IMR-90 (cell line): ENCODE measurements around the gene NF1. TPM values are rescaled to one million over a fixed set of nuclear protein-coding genes. Genes with fewer than 3 reads are reported as not detected.

Experiments used
- ATAC-seq: fragments of 200-7000 bp; cut with Tn5 transposase; 2 replicates; pipeline ENCODE4 v1.9.1; 2020; ENCODE audit warnings: low read depth, mild to moderate bottlenecking, moderate library complexity
- BruUV-seq: library from RNA; stranded (reverse); fragments of 400-500 nt; replicated peaks from 2 replicates; lab custom pipeline; 2021; lab: Mats Ljungman, UMichigan
- CTCF ChIA-PET: fragments of 300-600 bp; formaldehyde crosslinking; extraction: SDS; loops from one replicate; lab custom pipeline; 2021; ENCODE audit warnings: antibody characterized with exemption; lab: Yijun Ruan, JAX
- POLR2A ChIA-PET: fragments of 300-600 bp; sonication (Branson Sonifier 250); formaldehyde crosslinking; loops from one replicate; lab custom pipeline; 2022; ENCODE audit warnings: antibody characterized with exemption; ENCODE audit not compliant: unreplicated experiment; lab: Charles Lee
- DNase-seq: peaks from one replicate; pipeline ENCODE4 v3.0.0; 2013
- H2AFZ ChIP-seq: replicated peaks from 2 replicates; pipeline ENCODE3; 2013; ENCODE audit warnings: low read length, mild to moderate bottlenecking; ENCODE audit not compliant: poor library complexity
- H2AK5ac ChIP-seq: 2 replicates; pipeline ENCODE4 v1.6.1; 2013; ENCODE audit warnings: low read depth, low read length, inconsistent platforms
- H2AK9ac ChIP-seq: replicated peaks from 2 replicates; pipeline ENCODE3; 2013; ENCODE audit warnings: mild to moderate bottlenecking, low read depth, low read length, moderate library complexity; ENCODE audit not compliant: poor library complexity
- H2BK120ac ChIP-seq: 2 replicates; pipeline ENCODE4 v1.6.1; 2013; ENCODE audit warnings: low read depth, low read length, inconsistent platforms
- H2BK15ac ChIP-seq: 3 replicates; pipeline ENCODE4 v1.6.1; 2013; ENCODE audit warnings: low read depth, low read length, inconsistent platforms
- H2BK20ac ChIP-seq: 2 replicates; pipeline ENCODE4 v1.6.1; 2013; ENCODE audit warnings: low read depth, mild to moderate bottlenecking, inconsistent platforms, low read length, moderate library complexity
- H2BK5ac ChIP-seq: 2 replicates; pipeline ENCODE4 v1.6.1; 2013; ENCODE audit warnings: mild to moderate bottlenecking, low read depth, low read length, inconsistent platforms; ENCODE audit not compliant: poor library complexity, severe bottlenecking
- H3K14ac ChIP-seq: replicated peaks from 2 replicates; pipeline ENCODE4 v1.6.1; 2013; ENCODE audit warnings: low read depth, low read length, inconsistent platforms
- H3K18ac ChIP-seq: 2 replicates; pipeline ENCODE4 v1.6.1; 2013; ENCODE audit warnings: low read depth, low read length, control low read depth
- H3K23ac ChIP-seq: 2 replicates; pipeline ENCODE4 v1.6.1; 2013; ENCODE audit warnings: low read depth, low read length, inconsistent platforms
- H3K27ac ChIP-seq: 2 replicates; pipeline ENCODE4 v1.5.1; 2013; ENCODE audit warnings: mild to moderate bottlenecking, control low read depth, low read length; ENCODE audit not compliant: insufficient read depth
- H3K27me3 ChIP-seq: 2 replicates; pipeline ENCODE4 v1.6.1; 2013; ENCODE audit warnings: low read length; ENCODE audit not compliant: control insufficient read depth, insufficient read depth
- H3K36me3 ChIP-seq: 2 replicates; pipeline ENCODE4 v1.6.1; 2013; ENCODE audit warnings: low read length, mixed read lengths; ENCODE audit not compliant: control insufficient read depth, insufficient read depth
- H3K4ac ChIP-seq: 2 replicates; pipeline ENCODE4 v1.6.1; 2013; ENCODE audit warnings: low read depth, low read length, inconsistent platforms
- H3K4me1 ChIP-seq: 2 replicates; pipeline ENCODE4 v1.6.1; 2013; ENCODE audit warnings: low read length, mixed read lengths; ENCODE audit not compliant: control insufficient read depth, insufficient read depth
- H3K4me2 ChIP-seq: 2 replicates; pipeline ENCODE4 v1.6.1; 2013; ENCODE audit warnings: low read depth, mild to moderate bottlenecking, control low read depth, low read length, moderate library complexity
- H3K4me3 ChIP-seq: 2 replicates; pipeline ENCODE4 v1.5.1; 2013; ENCODE audit warnings: low read depth, mild to moderate bottlenecking, control low read depth, low read length, moderate library complexity; ENCODE audit not compliant: insufficient read depth
- H3K56ac ChIP-seq: 2 replicates; pipeline ENCODE4 v1.6.1; 2013; ENCODE audit warnings: low read length, inconsistent platforms; ENCODE audit not compliant: insufficient read depth; ENCODE audit errors: extremely low read depth
- H3K79me1 ChIP-seq, 2 experiments: 2 replicates each; pipeline ENCODE4 v1.6.1; 2013; ENCODE audit warnings: low read length in 2 of 2, inconsistent platforms in 1 of 2, low read depth in 1 of 2
- H3K9ac ChIP-seq: 2 replicates; pipeline ENCODE4 v1.6.1; 2013; ENCODE audit warnings: low read depth, low read length, control low read depth
- H3K9me1 ChIP-seq: 2 replicates; pipeline ENCODE4 v1.6.1; 2013; ENCODE audit warnings: low read length, inconsistent platforms; ENCODE audit not compliant: insufficient read depth
- H3K9me3 ChIP-seq: 2 replicates; pipeline ENCODE4 v1.6.1; 2013; ENCODE audit warnings: low read length; ENCODE audit not compliant: control insufficient read depth, insufficient read depth
- H4K20me1 ChIP-seq: 2 replicates; pipeline ENCODE4 v1.6.1; 2013; ENCODE audit warnings: low read length, inconsistent platforms; ENCODE audit not compliant: insufficient read depth
- H4K5ac ChIP-seq: 2 replicates; pipeline ENCODE4 v1.6.1; 2013; ENCODE audit warnings: mild to moderate bottlenecking, low read depth, low read length, control low read depth
- H4K8ac ChIP-seq, 2 experiments: 2 replicates each; pipeline ENCODE4 v1.6.1; 2013; ENCODE audit warnings: low read depth in 2 of 2, low read length in 2 of 2, control low read depth in 1 of 2, inconsistent platforms in 1 of 2
- H4K91ac ChIP-seq: 2 replicates; pipeline ENCODE4 v1.6.1; 2013; ENCODE audit warnings: low read depth, low read length, inconsistent platforms; ENCODE audit not compliant: insufficient read depth
- MXI1 ChIP-seq: IDR thresholded peaks from 2 replicates; pipeline ENCODE4 v1.6.1; 2012; ENCODE audit warnings: low read depth, mild to moderate bottlenecking, low read length, moderate library complexity, borderline replicate concordance
- POLR2A ChIP-seq: IDR thresholded peaks from 2 replicates; pipeline ENCODE4 v1.6.1; 2012; ENCODE audit warnings: mild to moderate bottlenecking, low read depth, low read length
- RCOR1 ChIP-seq: IDR thresholded peaks from 2 replicates; pipeline ENCODE4 v1.6.1; 2012; ENCODE audit warnings: mild to moderate bottlenecking, low read length, improper control_type of control experiment; ENCODE audit not compliant: insufficient replicate concordance
- RFX5 ChIP-seq: IDR thresholded peaks from 2 replicates; pipeline ENCODE4 v1.8.0; 2012; ENCODE audit warnings: low read depth, mild to moderate bottlenecking, low read length, moderate library complexity
- SMC3 ChIP-seq: fragments of 150-350 bp; IDR thresholded peaks from 2 replicates; pipeline ENCODE4 v1.6.1; 2016; ENCODE audit warnings: low read depth, mild to moderate bottlenecking, antibody characterized with exemption, low read length, moderate library complexity
- WGBS, 2 experiments: methylation state at CpG; one replicate each; pipeline versions ENCODE4 v1.1.5 to v1.1.7; 2013; ENCODE audit warnings: missing lambda C conversion rate in 2 of 2; ENCODE audit not compliant: insufficient read length in 1 of 2; ENCODE audit errors: extremely low coverage in 2 of 2; 5-methylcytosine and 5-hydroxymethylcytosine counted together
- dilution Hi-C: fragments of 300-500 bp; cut with HindIII; formaldehyde crosslinking; loops from one replicate; pipeline ENCODE4 v1.14.3; 2018; ENCODE audit warnings: low sequenced_read_pairs; ENCODE audit not compliant: unreplicated experiment
- in situ Hi-C: fragments of 300-500 bp; cut with MboI; formaldehyde crosslinking; loops from 3 replicates; pipeline ENCODE4 v1.14.3; 2019; ENCODE audit warnings: low sequenced_read_pairs, inconsistent platforms, mixed read lengths
- intact Hi-C: fragments of 100-400 bp; cut with micrococcal nuclease; formaldehyde crosslinking; loops from 2 replicates; pipeline ENCODE4 v1.10.0; 2022
- polyA plus RNA-seq, 3 experiments: library from polyadenylated mRNA; depleted of rRNA; stranded (reverse); fragments of >200 nt; gene quantifications; 2 replicates each; pipeline ENCODE4 v1.2.3, GENCODE V29; 2012; ENCODE audit warnings: low replicate concordance in 1 of 3
- total RNA-seq: library from RNA; depleted of rRNA; stranded (reverse); fragments of >200 nt; gene quantifications from 2 replicates; pipeline ENCODE4 v1.2.3, GENCODE V29; 2012
- TF ChIP-seq, protein P1 (sequence below): fragments of 150-350 bp; IDR thresholded peaks from 2 replicates; pipeline ENCODE4 v1.6.1; 2017; ENCODE audit warnings: mild to moderate bottlenecking, antibody characterized with exemption, low read length, low read depth

NF1 gene
- total and polyA plus RNA-seq, 2 of the 4 experiments (the other 2 are of a cell fraction) = 17.9 to 48.6 TPM

DNA sequence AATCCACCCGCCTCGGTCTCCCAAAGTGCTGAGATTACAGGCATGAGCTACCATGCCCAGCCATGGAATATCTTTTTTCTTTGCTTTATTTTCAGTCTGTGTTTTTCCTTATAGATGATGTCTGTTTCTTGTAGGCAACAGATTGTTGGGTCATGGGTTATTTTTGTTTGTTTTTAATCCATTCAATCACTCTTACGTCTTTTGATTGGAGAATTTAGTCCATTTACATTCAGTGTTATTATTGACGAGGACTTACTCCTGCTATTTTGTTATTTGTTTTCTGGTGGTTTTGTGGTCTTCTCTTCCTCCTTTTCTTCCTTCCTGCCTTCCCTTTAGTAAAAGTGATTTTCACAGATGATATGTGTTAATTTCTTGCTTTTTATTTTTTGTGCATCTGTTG, 146.3 kb downstream of the NF1 start:
- Histone ChIP-seq H2BK20ac (no peak overlapping the region), H3K27me3 (no peaks in the 10 kb centered on the region), H2AK9ac (no peak overlapping the region), H3K4ac (no peak overlapping the region), H3K14ac (no peak overlapping the region), H3K23ac (no peak overlapping the region), H2BK5ac (no peak overlapping the region), H3K9me3 (no peaks in the 10 kb centered on the region; the same call in 1 of the 2 replicates), H3K36me3 (peaks cover 33% of the 10 kb centered on the region), H4K5ac (no peak overlapping the region), H3K56ac (no peak overlapping the region), H3K9ac (no peak overlapping the region), H3K4me2 (no peak overlapping the region), H4K8ac (no peak overlapping the region), H3K4me1 (peaks cover 2% of the 10 kb centered on the region; the same call in 1 of the 2 replicates), H4K91ac (no peak overlapping the region), H2AK5ac (no peak overlapping the region), H2BK15ac (no peak overlapping the region), H3K9me1 (peaks cover 10% of the 10 kb centered on the region), H2AFZ (no peak overlapping the region), H3K4me3 (no peak overlapping the region), H3K18ac (no peak overlapping the region), H2BK120ac (no peak overlapping the region), H3K79me1 (peaks cover 13 to 27% of the 10 kb centered on the region in 2 experiments), H3K27ac (no peak overlapping the region), H4K20me1 (no peaks in the 10 kb centered on the region)
- BruUV-seq = no TSS peak
- ChIA-PET POLR2A (no interaction called here), CTCF (no interaction called here)
- in situ Hi-C loops = no loop called here
- DNase-seq = no peak
- dilution Hi-C loops = no loop called here
- no CpG with 5 or more reads among the region's 4 CpGs for WGBS, 2 experiments
- intact Hi-C loops = no loop called here
- ATAC-seq = no peak
- TF ChIP-seq, protein P1, sequence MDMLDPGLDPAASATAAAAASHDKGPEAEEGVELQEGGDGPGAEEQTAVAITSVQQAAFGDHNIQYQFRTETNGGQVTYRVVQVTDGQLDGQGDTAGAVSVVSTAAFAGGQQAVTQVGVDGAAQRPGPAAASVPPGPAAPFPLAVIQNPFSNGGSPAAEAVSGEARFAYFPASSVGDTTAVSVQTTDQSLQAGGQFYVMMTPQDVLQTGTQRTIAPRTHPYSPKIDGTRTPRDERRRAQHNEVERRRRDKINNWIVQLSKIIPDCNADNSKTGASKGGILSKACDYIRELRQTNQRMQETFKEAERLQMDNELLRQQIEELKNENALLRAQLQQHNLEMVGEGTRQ = no peak
- TF ChIP-seq RCOR1 (no peak), MXI1 (no peak), POLR2A (no peak), RFX5 (no peak), SMC3 (no peak)
